Stimulated activated CD8-positive, alpha-beta memory T cell treated with anti-CD3 and anti-CD28 coated beads, Interleukin-2, amount 100 ng/mL, for 1 hour (primary cell): ENCODE data around the gene LSR.
A peak's percentile ranks its signal among the peaks of the same experiment; 100 is the strongest.
"Not testable (repeated sequence)": the region's sequence is repeated elsewhere in the genome, so short reads cannot be mapped to it uniquely, and the experiment has no call there.

Experiments used
- DNase-seq, 2 donors: peaks; one replicate each; pipeline ENCODE4 v3.0.0-alpha.2; 2020; ENCODE audit warnings: low read depth in 2 of 2

The LSR gene

DNA sequence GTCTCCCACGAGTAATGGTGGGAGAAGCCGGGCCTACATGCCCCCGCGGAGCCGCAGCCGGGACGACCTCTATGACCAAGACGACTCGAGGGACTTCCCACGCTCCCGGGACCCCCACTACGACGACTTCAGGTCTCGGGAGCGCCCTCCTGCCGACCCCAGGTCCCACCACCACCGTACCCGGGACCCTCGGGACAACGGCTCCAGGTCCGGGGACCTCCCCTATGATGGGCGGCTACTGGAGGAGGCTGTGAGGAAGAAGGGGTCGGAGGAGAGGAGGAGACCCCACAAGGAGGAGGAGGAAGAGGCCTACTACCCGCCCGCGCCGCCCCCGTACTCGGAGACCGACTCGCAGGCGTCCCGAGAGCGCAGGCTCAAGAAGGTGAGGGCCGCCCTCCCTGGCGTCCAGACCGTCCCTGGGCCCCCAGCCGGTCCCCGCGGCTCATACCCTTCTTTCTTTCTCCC is 18.6 kb downstream of the LSR start:
- no peak for DNase-seq

DNA sequence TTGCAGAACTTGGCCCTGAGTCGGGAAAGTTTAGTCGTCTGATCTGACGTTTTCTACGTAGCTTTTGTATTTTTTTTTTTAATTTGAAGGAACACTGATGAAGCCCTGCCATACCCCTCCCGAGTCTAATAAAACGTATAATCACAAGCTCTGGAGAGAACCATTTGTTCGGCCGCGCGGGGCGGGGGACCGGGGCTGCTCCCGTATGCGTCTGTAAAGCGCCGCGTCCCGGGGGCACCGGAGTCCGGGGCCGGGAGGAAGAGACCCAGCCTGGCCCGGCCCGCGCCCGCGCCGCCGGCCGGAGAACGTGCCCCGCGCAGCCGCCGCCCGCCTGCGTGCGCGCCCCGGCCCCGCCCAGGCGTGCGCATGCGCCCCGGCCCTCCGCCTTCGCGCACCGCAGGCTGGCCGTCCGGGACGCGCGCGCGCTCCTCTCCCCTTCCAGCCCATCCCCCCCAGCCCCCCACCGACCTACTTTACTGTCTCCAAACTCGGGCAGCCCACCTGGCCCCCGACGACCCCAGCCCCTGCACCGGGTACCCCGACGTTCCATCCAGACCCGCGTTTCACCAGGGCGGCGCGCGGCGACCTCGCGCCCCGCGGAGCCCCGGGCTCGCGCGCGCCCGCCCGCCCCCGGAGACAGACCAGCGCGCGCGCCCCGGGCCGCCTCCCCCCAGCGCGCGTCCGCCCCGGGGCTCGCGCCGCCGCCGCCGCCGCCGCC is 19.2 kb downstream of the LSR start:
- peak; percentile 51 to 60 for DNase-seq

DNA sequence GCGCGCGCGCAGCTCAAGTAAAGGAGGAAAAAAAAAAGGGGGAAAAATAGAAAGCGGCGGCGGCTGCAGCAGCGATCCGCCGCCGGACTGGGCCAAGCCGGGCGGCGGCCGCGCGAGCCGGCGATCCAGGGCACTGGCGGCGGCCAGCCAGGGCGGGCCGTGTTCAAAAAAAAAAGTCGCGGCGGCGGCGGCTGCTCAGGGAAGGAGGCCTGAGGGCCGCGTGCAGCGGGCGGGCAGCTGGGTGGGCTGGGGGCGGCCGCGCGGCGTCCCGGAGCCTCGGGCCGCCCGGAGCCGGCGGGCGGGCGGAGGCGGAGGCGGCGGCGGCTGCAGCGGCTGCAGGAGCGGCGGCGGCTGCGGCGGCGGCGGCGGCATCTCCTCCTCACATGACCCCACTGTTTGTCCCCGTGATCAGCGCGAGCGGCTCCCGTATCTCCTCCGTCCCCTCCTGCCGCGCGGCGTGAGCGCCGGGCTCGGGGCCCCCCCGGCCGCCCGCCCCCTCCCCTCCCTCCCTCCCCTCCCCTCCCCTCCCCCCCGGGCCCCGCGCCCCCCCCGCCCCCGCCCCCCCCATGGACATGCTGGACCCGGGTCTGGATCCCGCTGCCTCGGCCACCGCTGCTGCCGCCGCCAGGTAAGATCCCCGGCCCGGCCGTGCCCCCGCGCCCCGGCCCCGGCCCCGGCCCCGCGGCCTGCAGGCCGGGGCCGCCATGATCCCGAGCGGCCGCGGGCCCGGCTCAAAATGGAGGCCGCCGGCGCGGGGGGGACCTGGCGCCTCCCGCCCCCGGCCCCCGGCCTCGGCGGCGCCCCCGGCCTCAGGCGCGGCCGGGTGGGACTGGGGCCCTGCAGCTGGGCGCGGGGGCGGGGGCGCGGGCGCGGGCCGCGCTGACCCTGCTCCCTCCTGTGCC is 20.0 kb downstream of the LSR start, which contains the start of gene USF2:
USF2 (plus strand) TSS at position 427 of the 902 bp plus-strand sequence; CDS start at position 567, 140 bp downstream.
- DNase-seq, result peak in 1 of 2 donors; percentile 35

DNA sequence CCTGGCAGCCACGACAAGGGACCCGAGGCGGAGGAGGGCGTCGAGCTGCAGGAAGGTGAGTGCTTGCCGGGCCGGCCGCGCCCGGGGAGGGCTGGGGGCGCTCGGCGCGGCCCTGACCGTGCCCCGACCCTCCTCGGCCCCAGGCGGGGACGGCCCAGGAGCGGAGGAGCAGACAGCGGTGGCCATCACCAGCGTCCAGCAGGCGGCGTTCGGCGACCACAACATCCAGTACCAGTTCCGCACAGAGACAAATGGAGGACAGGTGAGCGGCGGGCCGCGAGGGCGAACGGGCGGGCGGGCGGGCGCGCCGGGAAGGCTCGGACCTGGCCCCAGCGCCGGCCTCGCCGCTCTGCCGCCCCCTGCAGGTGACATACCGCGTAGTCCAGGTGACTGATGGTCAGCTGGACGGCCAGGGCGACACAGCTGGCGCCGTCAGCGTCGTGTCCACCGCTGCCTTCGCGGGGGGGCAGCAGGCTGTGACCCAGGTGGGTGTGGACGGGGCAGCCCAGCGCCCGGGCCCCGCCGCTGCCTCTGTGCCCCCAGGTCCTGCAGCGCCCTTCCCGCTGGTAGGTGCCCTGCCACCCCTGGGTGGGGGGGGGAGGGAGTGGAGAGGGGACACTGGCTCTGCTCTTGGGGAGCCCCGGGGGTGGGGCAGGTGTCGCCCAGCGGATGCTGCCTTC is 20.8 kb downstream of the LSR start:
- DNase-seq, result peak; percentile 58 to 61

DNA sequence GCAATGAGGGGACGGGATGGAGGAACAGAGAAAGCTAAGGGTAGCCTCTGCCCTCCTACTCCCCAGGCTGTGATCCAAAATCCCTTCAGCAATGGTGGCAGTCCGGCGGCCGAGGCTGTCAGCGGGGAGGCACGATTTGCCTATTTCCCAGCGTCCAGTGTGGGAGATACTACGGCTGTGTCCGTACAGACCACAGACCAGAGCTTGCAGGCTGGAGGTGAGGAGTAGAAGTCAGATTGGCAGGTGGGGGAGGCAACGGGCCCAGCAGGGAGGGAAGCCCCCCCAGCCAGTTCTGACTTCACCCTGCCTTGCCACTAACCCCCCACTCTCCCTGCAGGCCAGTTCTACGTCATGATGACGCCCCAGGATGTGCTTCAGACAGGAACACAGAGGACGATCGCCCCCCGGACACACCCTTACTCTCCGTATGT is 21.6 kb downstream of the LSR start:
- DNase-seq, result no peak

- DNase-seq, result no peak
These were observed 22.7 kb downstream of the LSR start for GRCh38 chr19:35271546-35271945.

DNA sequence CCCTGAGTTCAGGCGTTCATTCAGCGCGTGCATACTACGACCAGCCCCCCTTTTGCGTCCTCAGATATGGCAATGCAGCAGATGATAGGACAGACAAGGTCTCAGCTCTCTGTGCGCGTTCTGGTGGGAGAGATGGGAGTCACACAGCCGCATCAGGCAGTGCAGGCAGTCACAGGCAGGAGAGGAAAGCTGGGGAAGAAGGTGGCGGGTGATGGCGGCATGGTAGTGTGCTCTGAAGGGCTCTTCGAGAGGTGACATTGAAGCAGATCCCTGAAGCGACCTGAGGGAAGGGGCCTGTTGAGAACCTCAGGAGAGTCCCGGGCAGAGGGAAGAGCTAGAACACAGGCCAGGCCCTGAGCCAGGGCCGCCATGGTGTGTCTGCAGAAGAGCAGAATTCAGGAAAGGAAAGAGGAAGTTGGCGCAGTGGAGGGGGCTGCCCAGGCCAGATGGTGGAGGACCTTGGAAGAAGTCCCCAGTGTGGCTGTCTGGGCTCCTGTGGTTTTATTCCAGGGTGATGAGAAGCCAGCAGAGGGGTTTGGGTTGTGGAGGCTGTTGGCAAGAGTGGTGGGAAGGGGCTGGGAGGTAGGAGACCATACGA is 23.4 kb downstream of the LSR start:
- DNase-seq, result no peak

GRCh38 chr19:35272954-35273649 is 24.3 kb downstream of the LSR start:
- no peak for DNase-seq

GRCh38 chr19:35273686-35274259 is 25.0 kb downstream of the LSR start:
- DNase-seq, result no peak

DNA sequence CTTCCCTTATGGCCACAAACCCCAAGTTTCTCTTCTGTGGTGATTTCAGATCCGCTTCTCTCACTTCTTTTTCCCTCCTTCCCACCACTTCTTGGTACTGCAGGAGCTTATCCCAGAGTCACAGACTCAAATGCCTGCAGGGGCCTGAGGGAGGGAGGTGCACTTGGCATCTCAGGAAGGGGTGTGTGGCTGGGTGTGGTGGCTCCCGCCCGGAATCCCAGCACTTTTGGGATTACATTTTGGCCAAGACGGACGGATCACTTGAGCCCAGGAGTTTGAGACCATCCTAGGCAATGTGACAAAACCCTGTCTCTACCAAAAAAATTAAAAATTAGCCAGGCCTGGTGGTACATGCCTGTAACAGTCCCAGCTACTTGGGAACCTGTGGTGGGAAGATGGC is 25.5 kb downstream of the LSR start:
- no peak for DNase-seq

- DNase-seq, result no peak
These were observed 28.0 kb downstream of the LSR start for GRCh38 chr19:35276706-35277281.

GRCh38 chr19:35278578-35279284 is 29.9 kb downstream of the LSR start:
- no peak for DNase-seq

DNA sequence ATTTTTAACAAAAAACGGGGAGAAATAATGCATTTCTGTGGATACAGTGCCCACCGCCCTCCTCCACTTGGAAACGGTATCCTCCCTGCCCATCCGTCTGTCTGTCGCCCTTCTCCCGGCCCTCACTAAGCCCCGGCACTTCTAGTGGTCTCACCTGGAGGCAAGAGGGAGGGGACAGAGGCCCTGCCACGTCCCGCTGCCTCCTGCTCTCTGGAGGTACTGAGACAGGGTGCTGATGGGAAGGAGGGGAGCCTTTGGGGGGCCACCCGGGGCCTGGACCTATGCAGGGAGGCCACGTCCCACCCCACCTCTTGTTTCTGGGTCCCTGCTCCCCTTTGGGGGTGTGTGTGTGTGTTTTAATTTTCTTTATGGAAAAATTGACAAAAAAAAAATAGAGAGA is 30.6 kb downstream of the LSR start:
- no peak for DNase-seq

DNA sequence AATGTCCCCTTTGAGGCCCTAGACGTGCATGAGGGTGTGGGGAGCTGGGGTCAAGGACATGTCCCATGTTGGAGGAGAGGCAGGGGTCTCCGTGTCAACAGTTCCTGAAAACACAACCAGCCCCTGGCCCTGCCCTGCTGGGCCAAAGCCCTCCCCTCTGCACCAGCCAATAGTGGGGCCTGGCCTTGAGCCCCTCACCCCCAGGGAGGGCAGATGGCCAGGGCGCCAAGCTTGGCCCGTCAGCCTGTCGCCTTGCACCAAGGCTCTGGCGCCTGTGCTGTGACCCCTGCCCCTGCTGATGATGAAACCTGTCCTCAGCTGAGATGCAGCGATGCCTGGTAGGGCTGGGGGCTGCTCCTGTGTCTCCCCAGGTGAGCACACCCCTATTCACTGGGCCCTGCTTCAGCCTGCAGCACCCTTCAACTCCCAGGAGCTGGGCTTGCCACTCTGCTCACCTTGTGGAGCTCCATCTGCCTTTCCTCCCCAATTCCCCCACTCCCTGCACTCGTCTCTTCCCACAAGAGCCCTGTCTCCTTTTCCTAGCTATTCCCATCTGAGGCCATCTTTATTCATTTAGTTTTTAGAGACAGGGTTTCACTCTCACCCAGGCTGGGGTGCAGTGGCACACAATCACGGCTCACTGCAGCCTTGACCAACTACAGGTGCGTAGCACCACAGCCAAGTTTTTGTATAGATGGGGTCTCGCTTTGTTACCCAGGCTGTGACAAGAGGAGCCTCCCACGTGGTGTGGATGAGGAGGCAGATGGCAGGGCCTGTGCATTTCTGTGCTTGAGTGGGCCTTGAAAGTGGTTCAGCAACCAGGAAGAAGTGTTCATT is 31.4 kb downstream of the LSR start:
- DNase-seq, result no peak

DNA sequence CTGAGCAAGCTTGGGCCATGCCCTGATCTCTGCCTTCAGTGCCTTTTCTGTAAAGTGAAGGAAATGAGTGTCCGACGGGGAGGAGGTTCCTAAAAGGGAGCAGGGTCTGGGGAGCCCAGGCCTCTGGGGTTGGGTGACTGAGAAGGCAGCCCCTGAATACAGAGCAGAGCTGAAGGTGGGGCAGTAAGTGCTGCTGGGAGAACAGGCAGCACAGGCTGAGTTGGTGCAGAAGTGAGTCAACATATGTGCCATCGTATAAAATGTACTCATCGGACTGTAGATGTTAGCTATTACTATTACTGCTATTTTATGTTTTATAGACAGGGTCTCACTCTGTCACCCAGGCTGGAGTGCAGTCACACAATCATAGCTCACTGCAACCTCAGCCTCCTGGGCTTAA is 32.5 kb downstream of the LSR start:
- DNase-seq, result no peak

GRCh38 chr19:35284153-35285094 is 35.6 kb downstream of the LSR start:
- no peak for DNase-seq

DNA sequence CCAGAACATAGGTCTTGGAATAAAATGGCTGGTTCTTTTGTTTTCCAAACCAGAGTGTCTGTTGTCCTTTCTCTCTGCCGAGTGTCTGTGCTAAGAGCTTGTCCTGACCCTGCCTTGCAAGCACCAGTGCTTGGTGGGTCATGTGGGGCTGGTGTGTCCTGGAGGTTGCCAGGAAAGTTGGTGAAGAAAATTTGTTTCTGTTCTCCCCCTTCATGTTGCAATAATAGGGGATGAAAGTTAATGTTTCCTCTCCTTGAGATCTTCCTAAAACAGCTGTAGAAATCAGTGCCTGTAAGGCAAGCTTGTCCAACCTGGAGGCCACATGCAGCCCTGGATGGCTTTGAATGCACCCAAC is 36.3 kb downstream of the LSR start:
- DNase-seq, result no peak

DNA sequence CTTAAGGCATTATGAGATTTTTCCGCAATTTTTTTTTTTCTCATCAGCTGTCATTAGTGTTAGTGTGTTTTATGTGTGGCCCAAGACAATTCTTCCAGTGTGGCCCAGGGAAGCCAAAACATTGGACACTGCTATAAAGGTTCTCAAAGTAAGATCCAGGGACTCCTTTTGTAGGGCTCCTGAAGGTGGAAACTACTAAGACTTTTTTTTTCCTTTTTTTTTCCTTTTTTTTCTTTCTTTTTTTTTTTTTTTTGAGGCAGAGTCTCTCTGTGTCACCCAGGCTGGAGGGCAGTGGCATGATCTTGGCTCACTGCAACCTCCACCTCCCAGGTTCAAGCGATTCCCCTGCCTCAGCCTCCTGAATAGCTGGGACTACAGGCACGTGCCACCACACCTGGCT is 36.7 kb downstream of the LSR start:
- DNase-seq, result not testable (repeated sequence)
